ENCODE data around the gene CBX6. TPM values are rescaled to one million over a fixed set of nuclear protein-coding genes. Genes with fewer than 3 reads are reported as not detected.
A peak's percentile ranks its signal among the peaks of the same experiment; 100 is the strongest.

Gene CBX6
- total RNA-seq (2014; rRNA removed; shearing (Covaris generic)) (41.9 and 45.2 TPM in 2 replicates), total RNA-seq (2022) (62.2 and 67.2 TPM in 2 replicates), Bru-seq, nascent RNA (percentile 89 among the genes with signal in this experiment), BruChase-seq, experiment 1, labeled RNA remaining after a 6-hour chase (percentile 93 among the genes with signal in this experiment), BruChase-seq, experiment 2, labeled RNA remaining after a 2-hour chase (percentile 98 among the genes with signal in this experiment)
- long read RNA-seq, full-length matches to known transcripts = 12 of 45 reads
- long read RNA-seq, partial matches to known transcripts = 1 of 45 reads
- long read RNA-seq, other reads (novel, unspliced or antisense) = 32 of 45 reads

DNA sequence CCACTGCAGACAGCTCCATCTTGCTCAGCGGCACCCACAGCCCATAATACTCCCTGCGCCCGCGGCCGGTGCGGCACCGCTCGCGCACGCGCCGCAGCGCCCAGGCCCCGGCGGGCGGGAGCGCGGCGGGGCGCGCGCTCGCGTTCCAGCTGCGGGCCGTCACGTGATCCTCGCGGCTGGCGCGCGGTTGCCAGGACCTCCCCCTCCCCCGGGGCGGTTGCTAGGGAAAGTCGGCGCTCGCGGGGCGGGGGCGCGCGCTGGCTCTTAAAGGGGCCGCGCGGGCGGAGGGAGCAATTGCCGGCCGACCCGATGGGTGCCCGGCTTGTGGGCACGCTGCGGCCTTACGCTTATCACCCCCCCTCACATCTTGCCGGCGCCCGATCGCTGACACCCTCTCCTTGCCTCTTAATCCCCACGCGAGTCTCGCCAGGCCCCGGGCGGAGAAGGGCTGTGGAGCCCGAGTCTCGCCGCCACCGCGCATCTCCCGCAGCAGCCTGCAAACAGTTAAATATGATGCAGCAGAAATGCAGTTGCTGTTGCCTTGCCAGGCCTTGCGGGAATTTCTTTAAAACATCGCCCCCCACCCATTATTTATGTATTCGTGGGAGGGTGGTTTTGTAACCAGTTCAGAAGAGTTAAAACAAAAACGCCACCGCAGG, at the start of gene CBX6:
Gene CBX6 (minus strand): TSS at position 45 of the 659 bp plus-strand sequence. CDS start 26 bp downstream, at position 19.
- Histone ChIP-seq H4K20me1 (ENCODE audit: insufficient read depth, low read length) (peaks cover 9% of the 10 kb centered on the region), H3K79me2 (ENCODE audit: insufficient read depth, low read depth, low read length) (peaks cover 22% of the 10 kb centered on the region), H3K4me1 (ENCODE audit: insufficient read depth, low read length, poor library complexity, severe bottlenecking) (peaks cover 41% of the 10 kb centered on the region), H3K9me3 (ENCODE audit: low read length) (no peaks in the 10 kb centered on the region), H3K36me3 (ENCODE audit: insufficient read depth, low read length) (peaks cover 30% of the 10 kb centered on the region), H3K4me3 (ENCODE audit: low read depth, low read length, poor library complexity, severe bottlenecking) (peak within 1 kb of the TSS; percentile 82), H3K9me2 (ENCODE audit: insufficient read depth, low read length) (no peaks in the 10 kb centered on the region), H2AFZ (ENCODE audit: low read length) (peak within 1 kb of the TSS; percentile 99), H3K27ac (ENCODE audit: low read depth, low read length, poor library complexity, severe bottlenecking) (peak within 1 kb of the TSS; percentile 78), H3K4me2 (ENCODE audit: low read length) (peak within 1 kb of the TSS; percentile 99)
- CTCF ChIA-PET (ENCODE audit: unreplicated experiment) = no interaction called here
- DNase-seq (ENCODE audit: low spot score) = peak; percentile 96
- TF ChIP-seq EZH2phosphoT487 (IDR thresholded peaks at IDR 0.05; ENCODE audit: borderline replicate concordance, low read depth, low read length) = no peak
- TF ChIP-seq, protein P1, sequence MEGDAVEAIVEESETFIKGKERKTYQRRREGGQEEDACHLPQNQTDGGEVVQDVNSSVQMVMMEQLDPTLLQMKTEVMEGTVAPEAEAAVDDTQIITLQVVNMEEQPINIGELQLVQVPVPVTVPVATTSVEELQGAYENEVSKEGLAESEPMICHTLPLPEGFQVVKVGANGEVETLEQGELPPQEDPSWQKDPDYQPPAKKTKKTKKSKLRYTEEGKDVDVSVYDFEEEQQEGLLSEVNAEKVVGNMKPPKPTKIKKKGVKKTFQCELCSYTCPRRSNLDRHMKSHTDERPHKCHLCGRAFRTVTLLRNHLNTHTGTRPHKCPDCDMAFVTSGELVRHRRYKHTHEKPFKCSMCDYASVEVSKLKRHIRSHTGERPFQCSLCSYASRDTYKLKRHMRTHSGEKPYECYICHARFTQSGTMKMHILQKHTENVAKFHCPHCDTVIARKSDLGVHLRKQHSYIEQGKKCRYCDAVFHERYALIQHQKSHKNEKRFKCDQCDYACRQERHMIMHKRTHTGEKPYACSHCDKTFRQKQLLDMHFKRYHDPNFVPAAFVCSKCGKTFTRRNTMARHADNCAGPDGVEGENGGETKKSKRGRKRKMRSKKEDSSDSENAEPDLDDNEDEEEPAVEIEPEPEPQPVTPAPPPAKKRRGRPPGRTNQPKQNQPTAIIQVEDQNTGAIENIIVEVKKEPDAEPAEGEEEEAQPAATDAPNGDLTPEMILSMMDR (conservative IDR thresholded peaks at IDR 0.05; ENCODE audit: low read length) = no peak
- intact Hi-C loops (cut with micrococcal nuclease; ENCODE audit: unreplicated experiment) = loop anchor here (1.0 to 5.0 kb wide), 2 partner anchors 29 to 445 kb away; partner anchors contain the start of gene RPL3
- POLR2A ChIA-PET = interaction anchor here (0.5 kb wide), 2 partner anchors 12 to 252 kb away, joined by 3 to 4 read pairs; no protein-coding TSS in a partner anchor
- no TSS peak for BruUV-seq (replicated peaks)

DNA sequence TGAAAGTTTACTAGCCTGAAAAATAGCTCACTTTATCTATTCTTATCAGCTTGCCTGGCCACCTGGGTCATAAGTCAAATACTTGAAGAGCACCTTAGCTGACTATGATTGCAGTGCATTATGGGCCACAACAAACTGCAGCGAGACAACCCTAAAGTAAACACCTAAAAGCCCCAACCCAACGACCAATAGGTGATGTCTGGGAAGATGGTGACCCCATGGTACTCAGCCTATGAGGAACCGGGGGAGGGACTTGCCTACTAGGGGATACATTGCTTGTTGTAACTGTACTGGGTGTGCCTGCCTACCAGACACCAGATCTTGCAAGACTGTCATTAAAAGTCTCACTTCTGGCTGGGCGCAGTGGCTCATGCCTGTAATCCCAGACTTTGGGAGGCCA, 49.8 kb upstream of the CBX6 start:
- TF ChIP-seq, protein P1 (conservative IDR thresholded peaks at IDR 0.05; ENCODE audit: low read length) = no peak
- TF ChIP-seq EZH2phosphoT487 (IDR thresholded peaks at IDR 0.05; ENCODE audit: borderline replicate concordance, low read depth, low read length) = no peak
- Histone ChIP-seq H3K9me2 (ENCODE audit: insufficient read depth, low read length) (no peaks in the 10 kb centered on the region), H2AFZ (ENCODE audit: low read length) (no peak overlapping the region), H3K4me1 (ENCODE audit: insufficient read depth, low read length, poor library complexity, severe bottlenecking) (no peaks in the 10 kb centered on the region), H3K4me3 (ENCODE audit: low read depth, low read length, poor library complexity, severe bottlenecking) (no peak overlapping the region), H3K79me2 (ENCODE audit: insufficient read depth, low read depth, low read length) (no peaks in the 10 kb centered on the region), H4K20me1 (ENCODE audit: insufficient read depth, low read length) (no peaks in the 10 kb centered on the region), H3K27ac (ENCODE audit: low read depth, low read length, poor library complexity, severe bottlenecking) (no peak overlapping the region), H3K36me3 (ENCODE audit: insufficient read depth, low read length) (no peaks in the 10 kb centered on the region), H3K4me2 (ENCODE audit: low read length) (no peak overlapping the region), H3K9me3 (ENCODE audit: low read length) (no peaks in the 10 kb centered on the region)
- intact Hi-C loops (cut with micrococcal nuclease; ENCODE audit: unreplicated experiment) = no loop called here
- BruUV-seq (replicated peaks) = no TSS peak
- ChIA-PET POLR2A (no interaction called here), CTCF (ENCODE audit: unreplicated experiment) (no interaction called here)
- no peak for DNase-seq (ENCODE audit: low spot score)

All from OCI-LY7 (cell line).